GM10266 (cell line): Measurements from ENCODE around the gene PIGH.

Experiments
- DNase-seq: peaks from one replicate; pipeline ENCODE4 v3.0.0; 2012; ENCODE audit errors: extremely low spot score
- CTCF ChIP-seq: IDR thresholded peaks from 2 replicates; pipeline ENCODE4 v1.5.1; 2012; ENCODE audit warnings: mild to moderate bottlenecking, low read depth; ENCODE audit not compliant: control insufficient read depth, insufficient read depth; ENCODE audit errors: missing control alignments

PIGH gene

DNA sequence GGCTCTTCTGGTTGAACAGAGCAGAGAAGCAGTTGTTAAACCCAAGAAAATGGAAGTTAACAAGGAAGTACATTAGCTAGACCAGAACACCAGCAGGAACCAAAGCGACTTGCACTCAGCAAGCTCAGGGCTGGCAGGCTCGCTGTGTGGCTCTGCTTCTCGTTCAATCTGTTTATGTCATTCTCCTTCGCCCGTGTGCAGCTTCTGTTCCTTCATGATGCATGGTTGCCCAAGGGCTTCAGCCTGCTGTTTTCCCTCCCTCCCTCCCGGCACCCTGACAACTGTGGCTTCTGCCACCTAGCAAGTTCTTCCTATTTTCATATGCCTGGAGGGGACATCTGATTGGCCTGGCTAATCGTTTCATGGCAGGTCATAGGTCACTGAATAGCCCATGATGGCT, 25.3 kb downstream of the PIGH start:
- DNase-seq, result no peak
- TF ChIP-seq CTCF, result no peak

- DNase-seq, result no peak
- TF ChIP-seq CTCF, result no peak
These were observed 25.9 kb downstream of the PIGH start for GRCh38 chr14:67574156-67574555.

GRCh38 chr14:67573228-67574010, 26.6 kb downstream of the PIGH start:
- DNase-seq, result no peak
- TF ChIP-seq CTCF, result no peak

- DNase-seq, result no peak
- TF ChIP-seq CTCF, result no peak
These were observed 27.5 kb downstream of the PIGH start for GRCh38 chr14:67572608-67573007.

GRCh38 chr14:67571991-67572323, 28.1 kb downstream of the PIGH start:
- TF ChIP-seq CTCF, result no peak
- DNase-seq, result no peak

DNA sequence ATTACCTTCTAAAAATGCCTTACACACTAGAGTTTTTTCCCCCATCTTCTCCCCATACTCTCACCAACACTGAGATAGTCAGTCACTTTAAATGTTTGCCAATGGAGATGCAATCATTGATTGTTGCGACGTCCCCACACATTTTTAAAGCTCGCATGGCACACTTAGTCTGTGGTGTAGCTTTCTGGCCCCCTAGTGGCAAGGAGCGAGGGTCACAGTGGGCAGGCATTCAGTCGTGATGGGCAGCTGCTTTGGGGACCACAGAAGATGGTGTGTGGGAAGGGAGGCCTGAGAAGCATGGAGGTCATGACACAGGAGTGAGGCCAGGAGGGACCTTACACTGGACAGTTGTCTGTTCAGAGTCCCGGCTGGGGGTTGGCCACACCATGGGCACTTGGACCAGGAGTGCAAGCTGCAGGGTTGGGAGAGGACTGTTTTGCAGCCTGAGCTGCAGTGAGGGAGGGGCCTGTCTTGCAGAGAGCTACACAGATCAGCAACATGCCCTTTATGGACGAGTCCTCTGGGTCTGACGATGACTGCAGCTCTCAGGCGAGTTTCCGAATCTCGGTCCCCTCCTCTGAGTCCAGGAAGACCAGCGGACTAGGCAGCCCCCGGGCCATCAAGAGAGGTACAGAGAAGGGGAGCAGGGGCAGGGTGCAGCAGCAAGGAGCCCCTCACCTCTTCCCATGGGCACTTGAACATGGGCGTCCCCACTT, 28.6 kb downstream of the PIGH start:
- DNase-seq, result peak; percentile 72

More for the DNA sequence above, 28.6 kb downstream of the PIGH start:
- peak; percentile 93 for TF ChIP-seq CTCF
